NCI-H128 (cell line): ENCODE data around the gene GSE1.

Experiments used
- DNase-seq: peaks from one replicate; lab custom pipeline; 2025; ENCODE audit not compliant: unreplicated experiment; lab: John Stamatoyannopoulos, UW

The GSE1 gene

GRCh38 chr16:85573696-85574641, 39.2 kb upstream of the GSE1 start:
- no peak for DNase-seq

DNA sequence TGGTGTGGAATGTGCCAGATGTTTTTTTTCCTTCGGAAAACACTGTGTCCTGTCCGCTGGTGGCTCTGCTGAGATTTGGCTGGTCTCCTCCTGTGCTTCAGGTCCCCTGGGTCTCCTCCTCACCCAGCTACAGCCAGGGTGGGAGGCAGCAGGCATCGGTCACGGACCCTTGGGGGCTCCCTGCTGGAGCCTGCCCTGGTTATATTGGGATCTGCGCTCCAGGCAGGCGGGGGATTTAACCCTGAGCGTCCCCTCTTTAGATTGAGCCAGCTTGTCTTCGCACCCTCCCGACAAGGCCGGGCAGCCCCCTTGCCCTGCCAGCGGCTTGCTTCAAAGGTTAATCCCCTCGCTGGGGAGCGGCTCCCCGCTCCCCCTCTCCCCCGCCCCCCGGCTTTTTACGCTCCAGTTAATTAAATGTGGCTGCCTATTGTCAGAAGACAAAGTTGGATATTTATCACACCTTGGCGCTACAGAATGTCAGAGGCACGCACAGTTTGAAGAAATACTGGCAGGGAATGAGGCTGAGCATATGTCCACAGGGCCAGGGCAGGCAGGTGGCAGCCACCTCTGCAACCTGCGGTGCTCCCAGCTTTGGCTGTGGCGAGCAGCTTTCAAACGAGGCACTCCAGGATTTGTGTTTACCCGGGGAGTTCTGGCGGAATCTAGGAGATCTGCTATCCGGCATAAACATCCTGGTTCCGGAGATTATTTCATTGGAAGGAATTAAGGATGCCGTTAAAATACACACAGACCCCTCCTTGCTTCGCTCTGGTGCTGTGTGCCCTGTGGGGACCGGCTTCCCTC, 38.2 kb upstream of the GSE1 start:
- DNase-seq = no peak

DNA sequence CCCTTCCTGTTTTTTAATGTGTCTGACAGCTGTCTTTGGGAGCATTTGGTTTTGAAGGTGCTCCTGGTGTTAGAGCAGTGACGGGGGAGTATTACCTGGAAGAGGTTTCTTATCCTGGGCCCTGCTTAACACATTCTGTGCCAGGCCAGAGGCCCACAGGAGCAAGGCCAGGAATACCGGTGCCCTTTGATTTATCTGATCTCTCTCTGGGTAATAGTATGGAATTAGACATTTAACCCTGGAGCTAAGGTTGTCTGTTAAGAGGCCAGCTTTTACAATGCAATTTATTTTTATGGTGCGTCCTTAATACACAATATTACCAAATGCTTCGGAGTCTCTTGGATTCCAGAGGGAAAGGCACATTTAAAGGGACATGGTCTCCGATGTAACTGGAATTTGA, 37.2 kb upstream of the GSE1 start:
- DNase-seq = no peak

DNA sequence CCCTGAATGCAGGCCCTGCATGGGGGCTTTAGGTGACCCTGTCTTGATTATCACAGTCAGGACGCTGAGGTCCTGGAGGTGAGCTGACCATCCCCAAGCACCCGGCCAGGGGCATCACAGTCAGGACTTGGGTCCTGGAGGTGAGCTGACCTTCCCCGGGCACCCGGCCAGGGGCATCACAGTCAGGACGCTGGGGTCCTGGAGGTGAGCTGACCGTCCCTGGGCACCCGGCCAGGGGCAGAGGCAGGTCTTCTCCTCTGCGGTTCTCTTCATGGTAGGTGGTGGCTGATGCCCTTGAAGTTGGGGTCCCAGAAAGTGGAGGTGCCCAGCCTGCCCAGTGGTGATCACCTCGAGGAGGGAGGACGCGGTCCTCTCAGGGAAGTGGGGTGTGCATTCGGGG, 36.2 kb upstream of the GSE1 start:
- DNase-seq = no peak

GRCh38 chr16:85577899-85578598, 35.1 kb upstream of the GSE1 start:
- no peak for DNase-seq

GRCh38 chr16:85578599-85578948, 34.5 kb upstream of the GSE1 start:
- no peak for DNase-seq

DNA sequence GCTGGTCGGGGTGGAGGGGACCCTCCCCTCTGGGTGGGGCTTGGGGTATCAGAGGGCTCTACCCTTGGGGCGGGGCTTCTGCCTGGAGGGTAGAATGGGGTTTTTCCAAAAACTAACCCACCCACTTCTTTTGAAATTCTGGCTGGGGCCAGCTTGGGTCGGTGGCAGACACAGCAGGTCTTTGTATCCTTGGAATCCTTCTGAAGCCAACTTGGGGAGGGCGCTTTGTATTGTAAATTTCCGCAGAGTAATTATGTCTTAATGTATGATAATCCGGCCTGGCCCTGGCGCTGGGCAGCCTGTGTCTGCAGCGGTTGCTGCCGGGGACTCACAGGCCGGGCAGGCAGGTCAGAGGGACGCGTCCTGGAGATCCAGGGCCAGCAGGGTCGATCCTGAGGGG, 33.9 kb upstream of the GSE1 start:
- DNase-seq = no peak

DNA sequence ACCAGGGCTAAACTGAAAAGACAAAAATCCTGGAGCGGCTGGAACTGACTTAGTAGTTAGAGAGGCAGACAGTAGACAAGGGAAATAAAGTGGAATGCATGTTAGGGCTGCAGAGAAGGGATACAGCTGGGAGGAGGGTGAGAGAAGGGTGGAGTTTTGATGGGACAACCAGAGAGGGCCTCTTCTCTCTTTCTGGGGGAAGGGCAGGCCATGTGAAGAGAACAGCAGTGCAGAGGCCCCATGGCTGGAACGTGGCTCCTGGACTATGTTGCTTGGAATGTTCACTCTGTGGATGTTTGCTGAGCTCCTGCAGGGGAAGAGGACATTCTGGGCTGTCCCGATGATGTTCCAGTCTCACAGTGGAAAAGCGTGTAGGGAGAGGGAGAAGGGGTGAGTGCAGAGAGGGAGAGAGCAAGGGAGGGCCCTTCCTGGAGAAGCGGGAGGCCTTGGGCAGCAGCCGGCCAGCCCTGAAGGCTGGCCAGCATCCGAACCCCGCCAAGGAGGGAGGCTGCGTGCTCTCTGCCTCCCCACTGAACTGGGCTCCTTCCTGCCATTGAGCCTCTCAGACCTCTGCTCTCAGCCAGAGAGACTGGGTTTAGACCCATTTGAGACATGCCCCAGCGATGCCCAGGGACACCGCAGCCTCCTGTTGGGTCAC, 33.1 kb upstream of the GSE1 start:
- no peak for DNase-seq

DNA sequence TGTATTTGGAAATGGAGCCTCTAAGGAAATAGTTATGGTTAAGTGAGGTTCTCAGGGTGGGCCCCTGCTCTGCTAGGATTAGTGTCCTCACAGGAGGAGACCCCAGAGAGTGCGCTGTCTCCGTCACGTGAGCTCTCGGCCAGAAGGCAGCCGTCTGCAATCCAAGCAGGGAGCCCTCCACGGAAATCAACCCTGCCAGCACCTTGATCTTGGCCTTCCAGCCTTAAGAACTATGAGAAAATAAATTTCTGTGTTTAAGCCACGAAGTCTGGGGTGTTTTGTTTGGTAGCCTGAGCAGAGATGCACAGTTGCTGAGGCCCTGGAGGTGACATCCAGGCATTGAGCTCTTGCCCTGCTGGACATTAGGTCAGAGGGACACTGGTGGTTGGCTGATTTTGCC, 32.4 kb upstream of the GSE1 start:
- DNase-seq = no peak

DNA sequence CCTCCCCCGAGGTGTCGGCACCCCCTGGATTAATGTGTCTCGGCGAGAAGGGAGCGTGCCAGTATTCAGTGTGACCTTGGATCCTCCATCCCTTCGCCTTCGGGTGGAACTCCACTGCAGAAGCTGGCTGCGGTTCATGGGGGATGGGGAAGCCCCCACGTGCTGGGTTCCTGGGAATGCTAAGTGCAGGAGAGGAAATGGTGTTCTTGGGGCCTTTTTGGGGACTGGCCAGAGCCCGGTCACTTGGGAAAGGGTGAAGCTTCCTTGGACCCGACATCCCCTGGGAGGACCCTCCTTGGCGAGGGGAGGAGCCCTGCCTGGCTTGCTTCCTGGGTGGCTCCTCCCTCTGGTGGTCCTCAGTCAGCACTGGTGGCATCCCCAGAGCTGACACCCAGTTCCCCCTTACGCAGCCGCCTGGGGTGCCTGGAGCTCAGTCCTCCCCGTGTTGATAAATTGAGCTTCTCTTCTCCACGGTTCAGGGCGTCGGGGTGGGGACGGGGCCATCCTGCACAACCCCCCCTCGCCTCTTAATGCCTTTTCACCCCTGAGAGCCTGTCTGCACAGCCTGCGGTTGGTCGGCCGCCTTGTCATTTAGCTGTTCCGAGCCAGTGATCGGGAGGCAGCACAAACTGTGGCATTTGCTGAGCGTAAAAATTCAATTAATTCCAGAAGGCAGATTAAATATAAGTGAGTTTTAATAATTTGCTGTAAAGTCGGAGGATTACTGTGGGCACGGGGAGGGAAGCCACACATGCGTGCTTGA, 30.7 kb upstream of the GSE1 start:
- DNase-seq = no peak

DNA sequence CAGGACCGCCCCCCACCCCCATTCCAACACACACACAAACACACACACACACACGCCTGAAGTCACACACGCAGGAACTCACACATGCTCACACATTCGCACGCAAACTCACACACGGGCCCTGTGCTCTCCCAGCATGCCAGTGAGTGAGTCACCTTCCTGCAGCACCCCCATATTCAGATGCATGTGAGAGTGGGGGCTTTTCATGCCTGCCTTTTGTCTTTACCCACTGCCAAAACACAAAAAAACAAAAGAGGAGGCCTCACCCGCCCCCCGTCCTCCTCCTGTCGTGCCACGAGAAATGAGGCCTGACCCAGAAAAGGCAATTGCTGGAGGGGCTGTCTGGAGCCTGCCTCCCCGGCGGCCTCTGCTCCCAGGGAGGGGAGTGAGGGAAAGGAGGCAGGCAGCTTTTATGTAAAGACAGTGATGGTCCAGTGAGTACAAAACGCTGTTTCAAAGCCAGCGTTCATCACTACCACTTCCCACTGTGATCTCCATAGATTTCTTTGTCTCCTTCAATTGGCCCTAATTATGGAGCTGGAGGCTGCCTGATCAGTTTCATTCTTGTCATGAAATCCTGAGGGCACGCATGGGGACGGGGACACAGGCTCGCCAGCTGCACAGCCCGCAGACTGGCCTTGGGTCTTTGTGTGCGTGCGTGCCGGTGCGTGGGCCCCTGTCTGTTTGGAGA, 29.5 kb upstream of the GSE1 start:
- DNase-seq = no peak

DNA sequence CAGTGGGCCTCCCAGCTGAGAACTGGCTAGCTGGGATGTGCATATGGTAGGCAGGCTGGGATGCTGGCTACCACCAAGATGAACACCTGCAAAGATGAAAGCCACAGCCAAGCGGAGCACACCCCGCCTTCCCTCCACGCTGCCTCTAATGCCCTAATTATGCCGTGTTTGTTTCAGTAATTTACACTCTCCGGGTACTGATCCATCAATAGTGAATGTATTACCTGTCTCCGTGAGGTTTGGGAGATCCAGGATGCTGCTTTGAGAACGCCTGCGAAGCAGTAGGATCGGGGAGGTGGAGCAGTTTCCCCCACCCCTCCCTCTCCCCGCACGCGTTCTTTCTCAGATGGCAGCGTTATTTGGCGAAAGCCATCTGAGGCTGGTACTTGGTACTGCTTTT, 28.9 kb upstream of the GSE1 start:
- DNase-seq = no peak

DNA sequence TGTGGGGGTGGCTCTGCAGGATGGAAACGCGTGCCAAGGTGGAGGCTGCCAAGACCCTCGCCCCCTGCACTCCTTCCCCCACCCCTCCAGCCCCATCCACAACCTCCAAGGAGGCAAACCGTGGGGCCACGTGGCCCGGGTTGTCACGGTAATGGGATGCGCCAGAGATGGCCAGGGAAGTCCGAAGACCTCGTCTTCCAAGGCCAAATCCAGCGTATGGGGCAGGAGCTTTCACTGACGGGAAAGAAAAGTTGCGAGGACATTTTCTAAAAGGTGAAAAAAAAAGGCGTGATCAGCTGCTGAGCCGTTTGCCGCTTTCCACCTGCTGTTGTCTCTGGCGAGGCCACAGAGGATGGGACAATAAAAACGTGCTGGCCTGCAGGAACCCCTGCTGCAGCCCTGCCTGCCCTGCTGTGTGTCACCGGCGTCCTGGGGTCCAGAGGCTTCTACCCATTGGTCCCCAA, 28.3 kb upstream of the GSE1 start:
- no peak for DNase-seq

- DNase-seq = no peak
These were observed 27.4 kb upstream of the GSE1 start for GRCh38 chr16:85585711-85586110.

DNA sequence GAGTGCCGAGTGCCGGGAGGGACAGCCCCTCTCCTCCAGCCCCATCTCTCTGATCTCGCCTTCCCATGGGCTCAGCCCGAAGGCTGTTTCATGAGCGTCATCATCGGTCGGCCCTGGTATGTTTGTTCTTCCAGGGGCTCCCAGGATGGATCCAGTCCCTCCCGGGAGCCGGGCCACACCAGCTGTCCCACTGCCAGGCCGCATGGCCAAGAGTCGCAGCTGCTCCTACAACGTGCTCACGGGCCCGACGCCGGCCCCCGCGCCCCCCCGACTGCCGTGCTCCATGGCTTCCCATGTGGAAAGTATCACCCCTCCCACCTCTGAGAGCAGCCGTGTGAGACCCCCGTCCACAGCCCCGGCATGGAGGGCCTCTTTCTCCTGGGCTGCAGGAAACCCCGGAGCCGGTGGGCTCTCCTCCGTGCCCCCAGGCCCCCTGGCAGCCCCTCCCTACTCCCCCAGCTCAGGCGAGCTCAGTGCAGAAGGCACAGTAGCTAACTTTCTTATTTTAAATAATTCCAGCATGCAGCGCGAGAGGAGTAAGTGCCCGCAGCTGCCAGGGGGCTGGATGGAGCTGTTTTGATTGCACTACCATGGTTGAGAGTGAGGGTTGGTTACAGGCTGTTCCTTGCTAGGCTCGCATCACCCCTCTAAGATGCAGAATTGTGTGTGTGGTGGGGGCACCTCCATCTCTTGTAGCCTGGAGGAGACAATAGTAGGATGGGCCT, 26.6 kb upstream of the GSE1 start:
- no peak for DNase-seq

DNA sequence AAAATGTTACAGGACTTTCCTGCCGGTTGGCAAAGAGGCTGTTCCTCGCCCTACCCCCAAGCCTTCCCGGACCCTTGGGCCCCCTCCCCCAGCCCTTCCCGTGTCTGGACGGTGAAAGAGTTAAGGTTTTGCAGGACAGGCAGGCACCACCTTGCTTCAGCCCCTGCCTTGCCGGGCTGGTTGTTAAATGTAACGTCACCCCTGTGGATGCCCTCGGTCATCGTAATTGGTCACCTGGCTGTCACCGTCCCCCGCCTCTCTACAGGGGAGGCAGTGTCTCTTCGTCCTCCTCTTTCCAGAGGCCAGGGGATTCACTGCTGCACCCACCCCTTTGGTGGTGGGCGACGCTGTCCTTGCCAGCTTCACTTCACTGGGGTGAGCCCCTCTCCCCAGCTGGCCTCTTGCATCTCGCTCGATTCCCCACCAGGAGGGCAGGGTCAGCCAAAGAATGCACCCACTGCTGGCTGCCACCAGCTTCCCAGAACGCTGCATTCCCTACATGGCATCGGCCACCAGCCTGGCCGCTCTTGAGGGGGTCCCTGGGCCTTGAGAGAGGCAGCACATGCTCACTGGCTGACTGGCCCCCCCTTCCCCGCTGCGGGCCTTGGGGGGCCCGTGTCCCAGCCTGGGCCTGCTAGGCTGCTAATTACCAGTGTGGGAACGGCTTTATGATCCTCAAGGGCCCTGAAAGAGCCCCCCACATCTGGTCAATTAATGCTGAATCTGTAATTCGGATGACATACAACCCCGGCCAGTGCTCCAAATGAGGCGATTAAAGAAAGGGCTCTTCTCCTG, 25.2 kb upstream of the GSE1 start:
- DNase-seq = no peak

GRCh38 chr16:85588562-85589503, 24.3 kb upstream of the GSE1 start:
- no peak for DNase-seq
